HEK293 (cell line): ENCODE data around the gene TMOD1.

Experiments
- CTCF ChIA-PET: fragments of 350-600 bp; formaldehyde crosslinking; extraction: SDS; loops from one replicate; lab custom pipeline; 2021; ENCODE audit warnings: antibody characterized with exemption; lab: Yijun Ruan, JAX
- POLR2A ChIA-PET: fragments of 300-600 bp; formaldehyde crosslinking; extraction: SDS; loops from one replicate; lab custom pipeline; 2020; ENCODE audit warnings: antibody characterized with exemption, inconsistent platforms; lab: Yijun Ruan, JAX
- H3K27ac ChIP-seq: fragments of 200-500 bp; sonication (Bioruptor generic); 2 replicates; pipeline ENCODE4 v1.5.1; 2014; ENCODE audit warnings: low read depth, low read length, control low read depth, inconsistent platforms; ENCODE audit errors: extremely low read depth
- H3K36me3 ChIP-seq, 2 experiments: fragments of 200-500 bp in 1 of 2; sonication (Bioruptor generic) in 1 of 2; 1 replicate in 1 of 2; 2 replicates in 1 of 2; pipeline ENCODE4 v1.5.1; 2014 to 2017; ENCODE audit warnings: inconsistent platforms in 2 of 2, low read length in 2 of 2; ENCODE audit not compliant: control insufficient read depth in 2 of 2, insufficient read depth in 1 of 2
- H3K4me1 ChIP-seq: fragments of 200-500 bp; sonication (Bioruptor generic); 2 replicates; pipeline ENCODE4 v1.5.1; 2014; ENCODE audit warnings: mild to moderate bottlenecking, low read length, inconsistent platforms; ENCODE audit not compliant: control insufficient read depth, insufficient read depth
- H3K4me3 ChIP-seq: 2 replicates; pipeline ENCODE4 v1.5.1; 2011; ENCODE audit warnings: low read depth, mild to moderate bottlenecking, control low read depth, low read length, moderate library complexity
- H3K9me3 ChIP-seq: fragments of 200-500 bp; sonication (Bioruptor generic); 2 replicates; pipeline ENCODE4 v1.5.1; 2014; ENCODE audit warnings: low read depth, low read length, inconsistent platforms; ENCODE audit not compliant: control insufficient read depth, insufficient read depth
- GLIS2 ChIP-seq: fragments of 450-650 bp; formaldehyde crosslinking; IDR thresholded peaks from 2 replicates; pipeline ENCODE4 v1.5.1; 2016; ENCODE audit warnings: missing biosample characterization, missing genetic modification characterization
- IKZF3 ChIP-seq: fragments of 450-650 bp; IDR thresholded peaks from 2 replicates; pipeline ENCODE4 v1.5.0; 2018; ENCODE audit warnings: missing biosample characterization, mild to moderate bottlenecking, missing genetic modification characterization, moderate library complexity
- PRDM1 ChIP-seq: fragments of 450-650 bp; formaldehyde crosslinking; IDR thresholded peaks from 2 replicates; pipeline ENCODE4; 2016; ENCODE audit warnings: missing biosample characterization, missing genetic modification characterization
- PRDM10 ChIP-seq: fragments of 450-650 bp; formaldehyde crosslinking; IDR thresholded peaks from 2 replicates; pipeline ENCODE4 v1.5.1; 2016; ENCODE audit warnings: missing biosample characterization, missing genetic modification characterization
- REPIN1 ChIP-seq: fragments of 450-650 bp; formaldehyde crosslinking; IDR thresholded peaks from 2 replicates; pipeline ENCODE4 v1.5.1; 2017; ENCODE audit warnings: missing biosample characterization, missing genetic modification characterization, low read depth
- REST ChIP-seq: fragments of 450-650 bp; formaldehyde crosslinking; IDR thresholded peaks from 2 replicates; pipeline ENCODE4 v1.5.1; 2016; ENCODE audit warnings: missing biosample characterization, missing genetic modification characterization
- TSHZ1 ChIP-seq: fragments of 450-650 bp; formaldehyde crosslinking; IDR thresholded peaks from 2 replicates; pipeline ENCODE4 v1.5.1; 2016; ENCODE audit warnings: missing biosample characterization, missing genetic modification characterization, borderline replicate concordance
- ZFP37 ChIP-seq: fragments of 450-650 bp; formaldehyde crosslinking; IDR thresholded peaks from 2 replicates; pipeline ENCODE4 v1.5.1; 2016; ENCODE audit warnings: missing biosample characterization, missing genetic modification characterization
- ZNF16 ChIP-seq: fragments of 450-650 bp; formaldehyde crosslinking; IDR thresholded peaks from 2 replicates; pipeline ENCODE4 v1.5.1; 2016; ENCODE audit warnings: low read depth, missing biosample characterization, missing genetic modification characterization
- ZNF19 ChIP-seq: fragments of 450-650 bp; formaldehyde crosslinking; IDR thresholded peaks from 2 replicates; pipeline ENCODE4; 2016; ENCODE audit warnings: missing biosample characterization, missing genetic modification characterization, low read depth
- ZNF23 ChIP-seq: fragments of 450-650 bp; formaldehyde crosslinking; IDR thresholded peaks from 2 replicates; pipeline ENCODE4 v1.5.1; 2016; ENCODE audit warnings: missing biosample characterization, missing genetic modification characterization, borderline replicate concordance
- ZNF274 ChIP-seq, 2 experiments: fragments of 200-500 bp in 1 of 2; fragments of 450-650 bp in 1 of 2; sonication (Bioruptor generic) in 1 of 2; formaldehyde crosslinking in 1 of 2; IDR thresholded peaks; 2 replicates each; pipeline versions ENCODE4 v1.5.1 to v1.6.1; 2014 to 2016; ENCODE audit warnings: borderline replicate concordance in 1 of 2, inconsistent platforms in 1 of 2, low read length in 1 of 2, missing biosample characterization in 1 of 2, missing genetic modification characterization in 1 of 2
- ZNF292 ChIP-seq: fragments of 450-650 bp; formaldehyde crosslinking; IDR thresholded peaks from 2 replicates; pipeline ENCODE4 v1.5.1; 2016; ENCODE audit warnings: low read depth, missing biosample characterization, missing genetic modification characterization, borderline replicate concordance
- ZNF391 ChIP-seq: fragments of 450-650 bp; formaldehyde crosslinking; IDR thresholded peaks from 2 replicates; pipeline ENCODE4 v1.5.1; 2016; ENCODE audit warnings: low read depth, missing biosample characterization, missing genetic modification characterization, borderline replicate concordance
- ZNF433 ChIP-seq: fragments of 450-650 bp; formaldehyde crosslinking; IDR thresholded peaks from 2 replicates; pipeline ENCODE4 v1.5.1; 2016; ENCODE audit warnings: missing biosample characterization, missing genetic modification characterization, low read depth
- ZNF513 ChIP-seq: fragments of 450-650 bp; IDR thresholded peaks from 2 replicates; pipeline ENCODE4 v1.5.1; 2018; ENCODE audit warnings: missing biosample characterization, missing genetic modification characterization
- ZNF626 ChIP-seq: fragments of 450-650 bp; sonication (Bioruptor Pico); formaldehyde crosslinking; IDR thresholded peaks from 2 replicates; pipeline ENCODE4 v1.5.1; 2018; ENCODE audit warnings: missing biosample characterization, missing genetic modification characterization, inconsistent platforms
- ZNF701 ChIP-seq: fragments of 450-650 bp; formaldehyde crosslinking; IDR thresholded peaks from 2 replicates; pipeline ENCODE4 v1.5.1; 2016; ENCODE audit warnings: missing biosample characterization, missing genetic modification characterization
- ZSCAN16 ChIP-seq: fragments of 450-650 bp; formaldehyde crosslinking; IDR thresholded peaks from 2 replicates; pipeline ENCODE4 v1.5.1; 2016; ENCODE audit warnings: missing biosample characterization, missing genetic modification characterization
- ZSCAN4 ChIP-seq: fragments of 450-650 bp; formaldehyde crosslinking; IDR thresholded peaks from 2 replicates; pipeline ENCODE4 v1.5.1; 2017; ENCODE audit warnings: missing biosample characterization, missing genetic modification characterization

TMOD1 gene

GRCh38 chr9:97568461-97569275 is 67.2 kb downstream of the TMOD1 start:
- no peaks in the 10 kb centered on the region for H3K9me3 ChIP-seq
- H3K27ac ChIP-seq = no peak overlapping the region
- 0 out of 2 replicates have a peak, but pooled peaks cover 2% of the 10 kb centered on the region for H3K4me1 ChIP-seq
- H3K36me3 ChIP-seq = peaks cover 0 to 92% of the 10 kb centered on the region in 2 experiments; a peak in 1 of 3 replicates
- POLR2A ChIA-PET = no interaction called here
- TF ChIP-seq IKZF3 (no peak), ZNF391 (tag by site-specific recombination) (no peak), GLIS2 (no peak), ZFP37 (tag by site-specific recombination) (no peak), ZNF23 (tag by site-specific recombination) (no peak), ZNF16 (tag by site-specific recombination) (no peak), PRDM1 (no peak), PRDM10 (tag by site-specific recombination) (no peak), ZNF433 (no peak), ZNF274 (IDR thresholded peaks at IDR 0.05; ENCODE audit: low read length) (no peak), ZNF274 (tag by site-specific recombination; IDR thresholded peaks at IDR 0.05; ENCODE audit: borderline replicate concordance) (no peak)
- TF ChIP-seq, all 188 proteins: peak for 0
- CTCF ChIA-PET = interaction anchor here (0.9 kb wide), 1 partner anchor 30 kb away, joined by 4 read pairs; no protein-coding TSS in a partner anchor
- H3K4me3 ChIP-seq = no peak overlapping the region

GRCh38 chr9:97570899-97571298 is 69.4 kb downstream of the TMOD1 start:
- no peak overlapping the region for H3K27ac ChIP-seq
- ChIA-PET CTCF (interaction anchor here (1.4 kb wide), 1 partner anchor 45 kb away, joined by 6 read pairs; no protein-coding TSS in a partner anchor), POLR2A (no interaction called here)
- H3K4me1 ChIP-seq = no peaks in the 10 kb centered on the region
- no peak overlapping the region for H3K4me3 ChIP-seq
- H3K9me3 ChIP-seq = no peaks in the 10 kb centered on the region
- peaks cover 0 to 83% of the 10 kb centered on the region in 2 experiments; a peak in 1 of 3 replicates for H3K36me3 ChIP-seq
- no peak for TF ChIP-seq ZSCAN4 (tag by site-specific recombination)
- TF ChIP-seq ZSCAN16 (tag by site-specific recombination) = no peak
- TF ChIP-seq ZNF19 (tag by site-specific recombination) = no peak
- TF ChIP-seq ZNF292 (tag by site-specific recombination) = no peak
- TF ChIP-seq ZNF513 = no peak
- no peak for TF ChIP-seq ZNF701 (tag by site-specific recombination)
- TF ChIP-seq REPIN1 (tag by site-specific recombination) = no peak
- TF ChIP-seq REST (tag by site-specific recombination) = no peak
- no peak for TF ChIP-seq TSHZ1 (tag by site-specific recombination)
- TF ChIP-seq ZNF626 = no peak
